K562 (cell line): ENCODE results near the gene ATXN1. TPM values are rescaled to one million over a fixed set of nuclear protein-coding genes. Genes with fewer than 3 reads are reported as not detected.

Source experiments
- BDP1 ChIP-seq: IDR thresholded peaks from 3 replicates; pipeline ENCODE4 v1.6.1; 2011; ENCODE audit not compliant: insufficient read length, insufficient read depth
- CBFB ChIP-seq: sonication (generic); formaldehyde crosslinking; IDR thresholded peaks from 2 replicates; pipeline ENCODE4 v1.4.0; 2020; ENCODE audit warnings: mild to moderate bottlenecking, missing genetic modification reagents
- DDX20 ChIP-seq: fragments of 450-650 bp; IDR thresholded peaks from 2 replicates; pipeline ENCODE4 v1.6.1; 2016; ENCODE audit warnings: missing genetic modification characterization, low read depth, mild to moderate bottlenecking, missing compliant biosample characterization, moderate library complexity
- EP300 ChIP-seq: IDR thresholded peaks from 2 replicates; pipeline ENCODE4 v1.6.1; 2012; ENCODE audit warnings: low read length, improper control_type of control experiment
- FOSL1 ChIP-seq: fragments of 200-800 bp; sonication (Bioruptor generic); conservative IDR thresholded peaks from 2 replicates; pipeline ENCODE4 v1.6.1; 2016; ENCODE audit warnings: missing genetic modification characterization, missing compliant biosample characterization
- HDAC2 ChIP-seq: fragments of 450-650 bp; IDR thresholded peaks from 2 replicates; pipeline ENCODE4 v1.6.1; 2016; ENCODE audit warnings: mild to moderate bottlenecking
- SMAD4 ChIP-seq: fragments of 250-450 bp; sonication (Bioruptor Pico); conservative IDR thresholded peaks from 2 replicates; pipeline ENCODE4 v1.8.0; 2021; ENCODE audit warnings: inconsistent platforms, mild to moderate bottlenecking, moderate library complexity
- WHSC1 ChIP-seq: IDR thresholded peaks from one replicate; pipeline ENCODE4 v1.6.1; 2012; ENCODE audit warnings: low read length, control low read depth, inconsistent platforms
- ZNF347 ChIP-seq: fragments of 450-650 bp; formaldehyde crosslinking; IDR thresholded peaks from 2 replicates; pipeline ENCODE4 v1.4.0; 2020; ENCODE audit warnings: low read depth, mild to moderate bottlenecking, moderate library complexity
- ZNF444 ChIP-seq: fragments of 250-450 bp; sonication (Bioruptor Pico); IDR thresholded peaks from 2 replicates; pipeline ENCODE4 v1.4.0; 2020; ENCODE audit warnings: mild to moderate bottlenecking, moderate library complexity
- ZNF830 ChIP-seq: fragments of 250-450 bp; sonication (Bioruptor Pico); IDR thresholded peaks from 2 replicates; pipeline ENCODE4 v1.5.0; 2021; ENCODE audit warnings: mild to moderate bottlenecking
- polyA plus RNA-seq, 8 experiments: library from polyadenylated mRNA; depleted of rRNA in 4 of 8; stranded (reverse) in 5 of 8; unstranded in 3 of 8; fragments of >200 nt; fragmentation: Nextera tagmentation in 2 of 8; fragmentation: Illumina TruSeq in 1 of 8; extraction: Ambion mirVana in 2 of 8; extraction: Trizol in 1 of 8; gene quantifications; 2 replicates each; pipeline versions ENCODE4 v1.2.1 to v1.2.3, GENCODE V29; 2011 to 2014; ENCODE audit warnings: inconsistent platforms in 1 of 8, missing spikeins in 1 of 8
- total RNA-seq, 7 experiments: library from RNA; depleted of rRNA in 6 of 7; stranded (reverse); fragments of >200 nt in 6 of 7; fragmentation: Illumina TruSeq in 2 of 7; extraction: Trizol in 2 of 7; gene quantifications; 2 replicates each; pipeline versions ENCODE4 v1.2.1 to v1.2.3, GENCODE V29; 2011 to 2021; ENCODE audit warnings: low replicate concordance in 1 of 7
- TF ChIP-seq, protein P1 (sequence below): fragments of 450-650 bp; IDR thresholded peaks from 2 replicates; pipeline ENCODE4 v1.6.1; 2016
- TF ChIP-seq, protein P2 (sequence below): fragments of 250-450 bp; sonication (Bioruptor Pico); IDR thresholded peaks from 2 replicates; pipeline ENCODE4 v1.8.0; 2022; ENCODE audit warnings: inconsistent platforms
- TF ChIP-seq, protein P3 (sequence below): sonication (generic); formaldehyde crosslinking; IDR thresholded peaks from 2 replicates; pipeline ENCODE4 v1.8.1; 2023; ENCODE audit warnings: mild to moderate bottlenecking, missing genetic modification reagents, moderate library complexity
- TF ChIP-seq, protein P4 (sequence below), 2 experiments: fragments of 450-650 bp; IDR thresholded peaks; 2 replicates each; pipeline ENCODE4 v1.6.1; 2016; ENCODE audit warnings: mild to moderate bottlenecking in 2 of 2, borderline replicate concordance in 1 of 2, low read depth in 1 of 2, moderate library complexity in 1 of 2

The ATXN1 gene
- total and polyA plus RNA-seq, 9 of the 15 experiments (the other 6 are each of a cell fraction or from before 2014, with no cell fraction given): under 0.01 to 1.2 (median 0.58) TPM

DNA sequence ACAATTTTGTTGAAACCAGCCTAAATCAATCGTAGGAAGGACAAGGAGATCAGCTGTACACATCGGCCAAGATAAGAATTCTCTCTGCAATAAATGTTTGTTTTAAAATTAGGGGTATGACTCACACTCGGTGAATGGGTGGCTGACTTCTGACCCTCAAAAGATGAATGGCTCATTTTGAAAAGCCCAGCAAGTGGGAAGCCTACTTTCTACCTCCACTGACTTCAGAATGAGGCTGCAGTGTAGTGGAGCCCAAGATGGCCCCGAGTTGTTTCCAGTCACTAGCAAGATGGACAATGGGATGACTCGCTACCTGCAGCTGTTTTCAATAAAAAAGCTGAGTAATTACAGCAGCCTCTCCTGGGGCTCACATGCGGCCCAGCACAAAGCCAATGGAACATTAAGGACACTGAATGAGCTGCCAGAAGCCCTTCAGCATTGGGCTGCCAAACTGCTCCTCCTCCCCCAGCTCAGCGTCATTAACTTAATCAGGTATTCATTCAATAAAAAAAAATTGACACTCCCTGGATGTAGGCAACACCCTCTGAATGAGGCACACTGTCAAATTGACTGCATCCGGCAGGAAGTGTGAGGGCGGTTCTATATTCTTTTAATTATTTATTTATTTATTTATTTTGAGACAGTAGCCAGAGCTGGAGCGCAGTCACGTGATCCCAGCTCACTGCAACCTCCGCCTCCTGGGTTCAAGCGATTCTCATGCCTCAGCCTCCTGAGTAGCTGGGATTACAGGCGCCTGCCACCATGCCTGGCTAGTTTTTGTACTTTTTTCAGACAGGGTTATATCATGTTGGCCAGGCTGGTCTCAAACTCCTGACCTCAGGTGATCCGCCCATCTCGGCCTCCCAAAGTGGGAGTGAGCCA, 415.6 kb downstream of the ATXN1 start (continued):
- TF ChIP-seq EP300: peak; percentile 59; the same call in 1 of the 2 replicates
- TF ChIP-seq, protein P1, sequence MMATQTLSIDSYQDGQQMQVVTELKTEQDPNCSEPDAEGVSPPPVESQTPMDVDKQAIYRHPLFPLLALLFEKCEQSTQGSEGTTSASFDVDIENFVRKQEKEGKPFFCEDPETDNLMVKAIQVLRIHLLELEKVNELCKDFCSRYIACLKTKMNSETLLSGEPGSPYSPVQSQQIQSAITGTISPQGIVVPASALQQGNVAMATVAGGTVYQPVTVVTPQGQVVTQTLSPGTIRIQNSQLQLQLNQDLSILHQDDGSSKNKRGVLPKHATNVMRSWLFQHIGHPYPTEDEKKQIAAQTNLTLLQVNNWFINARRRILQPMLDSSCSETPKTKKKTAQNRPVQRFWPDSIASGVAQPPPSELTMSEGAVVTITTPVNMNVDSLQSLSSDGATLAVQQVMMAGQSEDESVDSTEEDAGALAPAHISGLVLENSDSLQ: peak; percentile 68
- TF ChIP-seq BDP1: no peak
- TF ChIP-seq WHSC1: no peak
- TF ChIP-seq, protein P2, sequence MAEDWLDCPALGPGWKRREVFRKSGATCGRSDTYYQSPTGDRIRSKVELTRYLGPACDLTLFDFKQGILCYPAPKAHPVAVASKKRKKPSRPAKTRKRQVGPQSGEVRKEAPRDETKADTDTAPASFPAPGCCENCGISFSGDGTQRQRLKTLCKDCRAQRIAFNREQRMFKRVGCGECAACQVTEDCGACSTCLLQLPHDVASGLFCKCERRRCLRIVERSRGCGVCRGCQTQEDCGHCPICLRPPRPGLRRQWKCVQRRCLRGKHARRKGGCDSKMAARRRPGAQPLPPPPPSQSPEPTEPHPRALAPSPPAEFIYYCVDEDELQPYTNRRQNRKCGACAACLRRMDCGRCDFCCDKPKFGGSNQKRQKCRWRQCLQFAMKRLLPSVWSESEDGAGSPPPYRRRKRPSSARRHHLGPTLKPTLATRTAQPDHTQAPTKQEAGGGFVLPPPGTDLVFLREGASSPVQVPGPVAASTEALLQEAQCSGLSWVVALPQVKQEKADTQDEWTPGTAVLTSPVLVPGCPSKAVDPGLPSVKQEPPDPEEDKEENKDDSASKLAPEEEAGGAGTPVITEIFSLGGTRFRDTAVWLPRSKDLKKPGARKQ (CRISPR knock-in tag): no peak
- 0 out of 2 replicates have a peak, but pooled peaks have one; percentile 39 for TF ChIP-seq HDAC2
- TF ChIP-seq CBFB (CRISPR knock-in tag): no peak
- TF ChIP-seq ZNF444: no peak
- no peak for TF ChIP-seq DDX20 (tag)
- TF ChIP-seq, protein P3, sequence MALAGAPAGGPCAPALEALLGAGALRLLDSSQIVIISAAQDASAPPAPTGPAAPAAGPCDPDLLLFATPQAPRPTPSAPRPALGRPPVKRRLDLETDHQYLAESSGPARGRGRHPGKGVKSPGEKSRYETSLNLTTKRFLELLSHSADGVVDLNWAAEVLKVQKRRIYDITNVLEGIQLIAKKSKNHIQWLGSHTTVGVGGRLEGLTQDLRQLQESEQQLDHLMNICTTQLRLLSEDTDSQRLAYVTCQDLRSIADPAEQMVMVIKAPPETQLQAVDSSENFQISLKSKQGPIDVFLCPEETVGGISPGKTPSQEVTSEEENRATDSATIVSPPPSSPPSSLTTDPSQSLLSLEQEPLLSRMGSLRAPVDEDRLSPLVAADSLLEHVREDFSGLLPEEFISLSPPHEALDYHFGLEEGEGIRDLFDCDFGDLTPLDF (CRISPR knock-in tag): no peak
- TF ChIP-seq ZNF830 (CRISPR knock-in tag): no peak
- 0 out of 2 replicates have a peak, but pooled peaks have one; percentile 29 for TF ChIP-seq SMAD4 (CRISPR knock-in tag)
- no peak for TF ChIP-seq ZNF347
- TF ChIP-seq, protein P4, sequence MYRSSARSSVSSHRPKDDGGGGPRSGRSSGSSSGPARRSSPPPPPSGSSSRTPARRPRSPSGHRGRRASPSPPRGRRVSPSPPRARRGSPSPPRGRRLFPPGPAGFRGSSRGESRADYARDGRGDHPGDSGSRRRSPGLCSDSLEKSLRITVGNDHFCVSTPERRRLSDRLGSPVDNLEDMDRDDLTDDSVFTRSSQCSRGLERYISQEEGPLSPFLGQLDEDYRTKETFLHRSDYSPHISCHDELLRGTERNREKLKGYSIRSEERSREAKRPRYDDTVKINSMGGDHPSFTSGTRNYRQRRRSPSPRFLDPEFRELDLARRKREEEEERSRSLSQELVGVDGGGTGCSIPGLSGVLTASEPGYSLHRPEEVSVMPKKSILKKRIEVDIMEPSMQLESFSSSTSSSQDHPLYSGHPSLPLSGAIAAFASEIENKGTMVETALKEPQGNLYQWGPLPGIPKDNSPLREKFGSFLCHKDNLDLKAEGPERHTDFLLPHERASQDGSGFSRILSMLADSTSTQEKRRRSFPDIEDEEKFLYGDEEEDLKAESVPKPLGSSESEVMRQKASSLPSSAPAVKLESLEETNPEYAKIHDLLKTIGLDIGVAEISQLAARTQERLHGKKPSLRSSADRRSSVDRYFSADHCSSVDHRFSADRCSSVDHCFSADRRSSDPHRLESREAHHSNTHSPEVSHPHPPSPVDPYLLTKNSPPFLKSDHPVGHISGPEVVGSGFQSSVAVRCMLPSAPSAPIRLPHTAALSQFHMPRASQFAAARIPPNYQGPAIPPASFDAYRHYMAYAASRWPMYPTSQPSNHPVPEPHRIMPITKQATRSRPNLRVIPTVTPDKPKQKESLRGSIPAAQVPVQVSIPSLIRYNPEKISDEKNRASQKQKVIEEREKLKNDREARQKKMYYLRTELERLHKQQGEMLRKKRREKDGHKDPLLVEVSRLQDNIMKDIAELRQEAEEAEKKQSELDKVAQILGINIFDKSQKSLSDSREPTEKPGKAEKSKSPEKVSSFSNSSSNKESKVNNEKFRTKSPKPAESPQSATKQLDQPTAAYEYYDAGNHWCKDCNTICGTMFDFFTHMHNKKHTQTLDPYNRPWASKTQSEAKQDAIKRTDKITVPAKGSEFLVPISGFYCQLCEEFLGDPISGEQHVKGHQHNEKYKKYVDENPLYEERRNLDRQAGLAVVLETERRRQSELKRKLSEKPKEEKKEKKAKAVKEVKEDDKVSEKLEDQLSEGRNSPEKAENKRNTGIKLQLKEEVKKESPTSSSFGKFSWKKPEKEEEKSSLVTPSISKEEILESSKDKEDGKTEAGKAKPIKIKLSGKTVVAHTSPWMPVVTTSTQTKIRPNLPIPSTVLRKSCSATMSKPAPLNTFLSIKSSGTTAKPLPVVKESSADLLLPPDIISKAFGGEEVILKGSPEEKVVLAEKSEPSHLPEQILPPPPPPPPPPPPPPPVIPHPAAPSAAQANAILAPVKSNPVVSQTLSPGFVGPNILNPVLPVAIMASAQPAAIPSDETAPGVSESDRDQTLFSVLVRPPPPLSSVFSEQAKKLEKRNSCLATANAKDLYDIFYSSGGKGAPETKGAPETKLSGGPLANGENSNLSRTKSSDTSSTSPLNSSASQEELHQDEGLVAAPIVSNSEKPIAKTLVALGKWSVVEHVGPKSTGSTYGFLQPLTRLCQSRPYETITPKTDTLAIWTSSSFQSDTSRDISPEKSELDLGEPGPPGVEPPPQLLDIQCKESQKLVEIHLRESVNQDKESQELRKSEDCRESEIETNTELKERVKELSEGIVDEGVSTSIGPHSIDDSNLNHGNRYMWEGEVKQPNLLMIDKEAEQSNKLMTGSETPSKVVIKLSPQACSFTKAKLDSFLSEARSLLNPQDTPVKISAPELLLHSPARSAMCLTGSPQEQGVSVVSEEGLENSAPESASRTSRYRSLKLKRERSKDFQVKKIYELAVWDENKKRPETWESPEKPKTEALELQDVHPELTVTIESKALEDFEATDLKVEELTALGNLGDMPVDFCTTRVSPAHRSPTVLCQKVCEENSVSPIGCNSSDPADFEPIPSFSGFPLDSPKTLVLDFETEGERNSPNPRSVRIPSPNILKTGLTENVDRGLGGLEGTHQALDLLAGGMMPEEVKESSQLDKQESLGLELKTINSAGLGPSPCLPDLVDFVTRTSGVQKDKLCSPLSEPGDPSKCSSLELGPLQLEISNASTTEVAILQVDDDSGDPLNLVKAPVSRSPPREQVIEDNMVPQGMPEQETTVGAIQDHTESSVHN (IDR thresholded peaks at IDR 0.05; ENCODE audit: borderline replicate concordance in 1 of 2, low read depth in 1 of 2): peak in 1 of 2 experiments; percentile 79; a peak in 1 of 4 replicates
- TF ChIP-seq FOSL1 (tag): peak; percentile 94
